ENCODE measurements around the gene PLSCR5.

Gene PLSCR5

DNA sequence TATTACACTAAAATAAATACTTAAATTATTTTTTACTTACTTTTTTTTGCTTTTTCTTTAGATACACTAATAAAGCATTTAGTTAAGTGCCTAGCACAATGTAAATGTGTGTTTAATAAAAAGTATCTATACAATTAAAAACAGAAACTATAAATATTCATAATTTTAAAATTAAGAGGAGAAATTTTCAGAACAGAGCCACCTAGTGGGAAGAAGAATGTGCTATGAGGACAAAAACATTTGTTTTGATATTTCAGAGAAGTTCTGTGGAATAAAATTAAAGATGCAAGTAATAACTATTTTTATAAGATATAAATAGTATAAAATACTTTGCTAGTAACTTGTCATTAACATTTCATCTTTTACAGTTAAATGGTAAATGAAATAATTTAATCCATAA lies 33.6 kb upstream of the PLSCR5 start:
- H3K4me3 ChIP-seq (replicated peaks; ENCODE audit: low read depth, low read length): no peak overlapping the region
- no peak for DNase-seq (ENCODE audit: extremely low read depth, low read depth)
- TF ChIP-seq, protein P1, sequence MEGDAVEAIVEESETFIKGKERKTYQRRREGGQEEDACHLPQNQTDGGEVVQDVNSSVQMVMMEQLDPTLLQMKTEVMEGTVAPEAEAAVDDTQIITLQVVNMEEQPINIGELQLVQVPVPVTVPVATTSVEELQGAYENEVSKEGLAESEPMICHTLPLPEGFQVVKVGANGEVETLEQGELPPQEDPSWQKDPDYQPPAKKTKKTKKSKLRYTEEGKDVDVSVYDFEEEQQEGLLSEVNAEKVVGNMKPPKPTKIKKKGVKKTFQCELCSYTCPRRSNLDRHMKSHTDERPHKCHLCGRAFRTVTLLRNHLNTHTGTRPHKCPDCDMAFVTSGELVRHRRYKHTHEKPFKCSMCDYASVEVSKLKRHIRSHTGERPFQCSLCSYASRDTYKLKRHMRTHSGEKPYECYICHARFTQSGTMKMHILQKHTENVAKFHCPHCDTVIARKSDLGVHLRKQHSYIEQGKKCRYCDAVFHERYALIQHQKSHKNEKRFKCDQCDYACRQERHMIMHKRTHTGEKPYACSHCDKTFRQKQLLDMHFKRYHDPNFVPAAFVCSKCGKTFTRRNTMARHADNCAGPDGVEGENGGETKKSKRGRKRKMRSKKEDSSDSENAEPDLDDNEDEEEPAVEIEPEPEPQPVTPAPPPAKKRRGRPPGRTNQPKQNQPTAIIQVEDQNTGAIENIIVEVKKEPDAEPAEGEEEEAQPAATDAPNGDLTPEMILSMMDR (IDR thresholded peaks at IDR 0.05; ENCODE audit: low read depth, low read length, missing control alignments): peak; percentile 17

DNA sequence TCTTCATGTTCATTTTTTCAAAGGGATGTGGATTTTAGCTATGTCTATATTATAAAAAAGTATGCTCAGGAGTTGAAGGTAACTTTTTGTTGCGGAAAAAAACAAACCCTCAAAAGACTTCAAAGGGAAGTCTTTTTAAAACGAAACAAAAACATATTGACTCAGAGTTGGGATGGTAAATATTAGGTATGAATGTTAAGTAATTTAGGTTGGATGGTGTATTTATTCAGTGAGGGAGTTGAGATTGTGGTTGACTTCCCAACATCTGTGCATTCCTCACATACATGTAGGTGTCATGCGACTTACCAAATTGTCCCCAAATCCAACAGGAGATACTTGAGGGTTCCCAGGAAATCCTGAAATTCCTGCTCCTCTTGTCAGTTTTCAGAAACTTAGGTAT lies 32.7 kb upstream of the PLSCR5 start:
- TF ChIP-seq, protein P1 (IDR thresholded peaks at IDR 0.05; ENCODE audit: low read depth, low read length, missing control alignments): no peak
- no peak overlapping the region for H3K4me3 ChIP-seq (replicated peaks; ENCODE audit: low read depth, low read length)
- DNase-seq (ENCODE audit: extremely low read depth, low read depth): no peak

DNA sequence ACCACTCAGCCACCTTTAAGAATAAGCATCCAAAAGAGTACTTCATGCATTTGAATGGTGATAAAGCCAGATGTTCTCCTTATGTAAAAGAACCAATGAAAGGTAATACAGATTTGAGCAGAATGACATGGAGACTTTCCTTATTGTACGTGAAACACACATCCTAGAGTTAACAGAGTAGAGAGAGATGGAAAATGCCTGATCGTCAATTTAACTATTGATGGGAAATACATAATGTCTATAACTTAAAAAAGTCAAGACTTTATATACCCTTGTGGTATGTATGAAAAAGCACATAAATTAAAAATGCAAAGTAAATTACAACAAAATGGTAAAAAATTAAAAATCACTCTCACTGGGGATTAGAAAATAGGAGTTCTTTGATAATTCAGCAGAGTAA lies 31.7 kb upstream of the PLSCR5 start:
- TF ChIP-seq, protein P1 (IDR thresholded peaks at IDR 0.05; ENCODE audit: low read depth, low read length, missing control alignments): no peak
- H3K4me3 ChIP-seq (replicated peaks; ENCODE audit: low read depth, low read length): no peak overlapping the region
- no peak for DNase-seq (ENCODE audit: extremely low read depth, low read depth)

DNA sequence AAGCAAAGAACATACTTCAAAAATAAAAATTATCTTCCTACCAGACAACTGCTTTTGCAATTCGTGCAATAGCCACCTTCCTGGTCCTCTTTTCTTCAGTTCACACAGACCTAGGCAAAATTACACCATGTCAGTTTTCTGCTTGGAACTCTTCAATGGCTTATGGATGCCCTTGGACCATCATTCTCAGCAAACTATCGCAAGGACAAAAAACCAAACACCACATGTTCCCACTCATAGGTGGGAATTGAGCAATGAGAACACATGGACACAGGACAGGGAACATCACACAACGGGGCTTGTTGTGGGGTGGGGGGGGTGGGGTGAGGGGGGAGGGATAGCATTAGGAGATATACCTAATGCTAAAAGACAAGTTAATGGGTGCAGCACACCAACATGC lies 29.2 kb upstream of the PLSCR5 start:
- DNase-seq (ENCODE audit: extremely low read depth, low read depth): no peak
- H3K4me3 ChIP-seq (replicated peaks; ENCODE audit: low read depth, low read length): no peak overlapping the region
- TF ChIP-seq, protein P1 (IDR thresholded peaks at IDR 0.05; ENCODE audit: low read depth, low read length, missing control alignments): no peak

DNA sequence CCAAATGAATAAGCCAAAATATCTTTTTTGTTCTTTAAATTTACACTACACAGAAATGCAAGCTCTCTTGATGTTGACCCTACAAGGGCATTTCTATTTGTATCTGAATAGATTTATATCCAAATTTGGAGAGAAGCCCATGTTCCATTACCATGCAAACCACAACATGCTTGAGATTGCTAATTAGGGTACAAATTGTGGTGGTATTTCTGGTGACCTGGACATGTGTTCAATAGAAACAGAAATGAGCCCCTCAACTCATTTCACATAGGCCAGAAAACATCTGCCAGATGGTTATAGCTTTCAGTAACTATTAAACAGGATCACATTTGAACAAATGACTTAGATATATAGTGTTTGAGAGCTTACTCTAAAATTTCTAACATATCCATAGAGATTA lies 23.5 kb upstream of the PLSCR5 start:
- TF ChIP-seq, protein P1 (IDR thresholded peaks at IDR 0.05; ENCODE audit: low read depth, low read length, missing control alignments): no peak
- H3K4me3 ChIP-seq (replicated peaks; ENCODE audit: low read depth, low read length): no peak overlapping the region
- DNase-seq (ENCODE audit: extremely low read depth, low read depth): no peak

DNA sequence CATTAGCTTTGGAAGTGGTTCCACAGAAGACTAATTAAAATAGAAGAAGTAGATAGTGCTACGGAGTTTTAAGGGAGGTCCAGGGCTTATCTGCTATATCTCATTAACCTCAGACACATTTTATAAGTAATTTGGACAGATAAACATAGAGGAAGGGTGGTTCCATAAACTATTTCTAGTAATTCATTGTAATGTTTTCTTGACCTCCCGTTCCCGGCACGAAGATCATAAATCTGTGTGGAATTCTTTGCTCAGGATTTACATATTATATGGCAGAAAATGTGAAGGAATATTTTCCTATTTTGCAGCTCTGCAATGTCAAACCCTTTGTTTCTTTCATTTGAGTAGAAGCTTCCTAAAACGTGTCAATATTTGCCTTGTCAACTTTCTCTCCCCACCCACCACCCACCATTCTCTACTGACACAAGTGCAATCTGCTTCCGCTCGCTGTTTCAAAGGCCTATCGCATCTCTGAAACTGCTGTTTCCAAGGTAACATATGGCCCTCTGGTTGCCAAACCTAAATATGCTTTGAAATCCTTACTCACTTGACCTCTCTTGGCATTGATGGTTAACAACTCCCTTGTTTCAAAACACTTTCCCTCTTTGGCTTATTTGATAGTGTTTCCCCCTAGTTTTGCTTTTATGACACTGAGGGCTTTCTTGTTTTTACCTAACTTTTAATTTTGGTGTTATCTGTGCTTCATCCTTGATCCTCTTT lies 21.4 kb upstream of the PLSCR5 start:
- TF ChIP-seq, protein P1 (IDR thresholded peaks at IDR 0.05; ENCODE audit: low read depth, low read length, missing control alignments): no peak
- no peak overlapping the region for H3K4me3 ChIP-seq (replicated peaks; ENCODE audit: low read depth, low read length)
- no peak for DNase-seq (ENCODE audit: extremely low read depth, low read depth)
